ENCODE results near the gene BRCA2.
"Not testable (repeated sequence)": the region's sequence is repeated elsewhere in the genome, so short reads cannot be mapped to it uniquely, and the experiment has no call there.

GRCh38 chr13:32355935-32356334 lies 40.6 kb downstream of the BRCA2 start:
- not testable (repeated sequence) for TF ChIP-seq CTCF, EZH2phosphoT487 (IDR thresholded peaks at IDR 0.05)
